ENCODE measurements around the gene KIRREL1.

DNA sequence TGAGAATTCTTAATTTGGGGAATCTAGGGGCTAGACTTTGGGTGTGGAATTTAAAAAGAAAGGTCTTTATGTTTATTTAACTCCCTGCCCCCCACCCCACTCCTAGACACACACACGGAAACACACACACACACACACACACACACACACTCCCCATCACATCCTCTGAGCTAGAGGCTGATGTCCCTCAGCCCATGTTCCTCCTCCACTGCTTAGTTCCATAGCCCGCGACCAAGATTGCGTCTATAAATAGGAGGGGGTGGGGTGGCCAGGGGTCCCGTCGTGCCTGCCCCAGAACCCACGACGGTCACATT, 655 bp upstream of the KIRREL1 start:
- TF ChIP-seq, protein P1, sequence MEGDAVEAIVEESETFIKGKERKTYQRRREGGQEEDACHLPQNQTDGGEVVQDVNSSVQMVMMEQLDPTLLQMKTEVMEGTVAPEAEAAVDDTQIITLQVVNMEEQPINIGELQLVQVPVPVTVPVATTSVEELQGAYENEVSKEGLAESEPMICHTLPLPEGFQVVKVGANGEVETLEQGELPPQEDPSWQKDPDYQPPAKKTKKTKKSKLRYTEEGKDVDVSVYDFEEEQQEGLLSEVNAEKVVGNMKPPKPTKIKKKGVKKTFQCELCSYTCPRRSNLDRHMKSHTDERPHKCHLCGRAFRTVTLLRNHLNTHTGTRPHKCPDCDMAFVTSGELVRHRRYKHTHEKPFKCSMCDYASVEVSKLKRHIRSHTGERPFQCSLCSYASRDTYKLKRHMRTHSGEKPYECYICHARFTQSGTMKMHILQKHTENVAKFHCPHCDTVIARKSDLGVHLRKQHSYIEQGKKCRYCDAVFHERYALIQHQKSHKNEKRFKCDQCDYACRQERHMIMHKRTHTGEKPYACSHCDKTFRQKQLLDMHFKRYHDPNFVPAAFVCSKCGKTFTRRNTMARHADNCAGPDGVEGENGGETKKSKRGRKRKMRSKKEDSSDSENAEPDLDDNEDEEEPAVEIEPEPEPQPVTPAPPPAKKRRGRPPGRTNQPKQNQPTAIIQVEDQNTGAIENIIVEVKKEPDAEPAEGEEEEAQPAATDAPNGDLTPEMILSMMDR (IDR thresholded peaks at IDR 0.05; ENCODE audit: insufficient read depth, low read depth, low read length), result no peak
- TF ChIP-seq EZH2 (IDR thresholded peaks at IDR 0.05; ENCODE audit: insufficient read depth, low read length), result no peak
